ENCODE data around the gene CTAG2.
"Not testable (repeated sequence)": the region's sequence is repeated elsewhere in the genome, so short reads cannot be mapped to it uniquely, and the experiment has no call there.

Gene CTAG2

GRCh38 chrX:154645745-154646378 is 7.5 kb downstream of the CTAG2 start:
- not testable (repeated sequence) for DNase-seq

GRCh38 chrX:154643708-154644107 is 9.7 kb downstream of the CTAG2 start:
- not testable (repeated sequence) for DNase-seq

- DNase-seq = not testable (repeated sequence)
These were observed 11.6 kb downstream of the CTAG2 start for GRCh38 chrX:154641740-154642139.

GRCh38 chrX:154633661-154634060 is 19.7 kb downstream of the CTAG2 start:
- DNase-seq = not testable (repeated sequence)

DNA sequence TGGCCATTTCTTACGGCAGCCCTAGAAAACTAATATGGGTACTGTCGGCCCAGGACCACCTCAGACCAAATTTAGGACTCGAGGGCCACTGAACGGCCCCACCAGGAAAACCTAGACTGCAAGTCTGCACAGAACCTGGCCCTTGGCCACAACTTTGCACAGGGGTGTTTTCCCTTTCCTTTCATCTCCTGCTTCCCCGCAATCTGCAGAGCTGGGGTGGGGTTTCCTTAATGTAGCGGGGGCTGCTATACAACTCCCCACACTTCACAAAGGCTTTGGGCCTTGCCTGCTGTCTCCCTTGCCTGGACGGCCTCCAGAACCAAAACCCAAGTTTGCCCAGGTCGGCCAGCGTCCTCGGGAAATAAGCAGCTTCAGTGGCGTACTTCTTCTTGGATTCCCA is 22.4 kb downstream of the CTAG2 start:
- DNase-seq = not testable (repeated sequence)

- not testable (repeated sequence) for DNase-seq
These were observed 24.4 kb downstream of the CTAG2 start for GRCh38 chrX:154628960-154629359.

DNA sequence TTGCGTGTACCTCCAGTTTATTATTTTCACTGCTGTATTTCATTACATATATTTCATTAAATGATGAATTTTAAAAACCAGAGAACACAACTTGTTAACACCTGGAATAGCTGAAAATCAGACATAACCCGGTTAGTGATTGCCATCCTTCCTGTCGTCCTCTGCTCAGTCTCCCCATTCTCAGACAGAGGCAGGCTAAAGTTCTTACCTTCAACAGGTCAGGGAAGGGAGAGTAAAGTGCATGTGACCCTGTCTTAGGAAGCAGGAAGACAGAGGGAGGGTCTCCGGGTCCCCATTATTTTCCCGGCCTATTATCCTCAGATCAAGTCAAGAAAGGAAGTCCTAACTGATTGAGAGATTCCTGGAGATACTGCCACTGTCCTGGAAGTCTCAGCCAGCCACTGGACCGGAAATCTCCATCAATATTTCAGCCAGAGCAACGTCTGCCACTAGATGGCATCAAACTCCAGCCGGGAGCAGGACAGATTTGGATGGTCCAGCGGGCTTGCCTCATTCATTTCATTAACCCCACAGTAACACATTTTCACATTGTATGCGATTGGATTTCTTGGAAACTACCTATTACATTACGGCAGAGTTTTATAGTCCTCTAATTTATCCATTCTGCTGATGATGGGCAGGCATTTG is 32.5 kb downstream of the CTAG2 start:
- not testable (repeated sequence) for DNase-seq

GRCh38 chrX:154619182-154619581 is 34.2 kb downstream of the CTAG2 start, which contains the start of gene CTAG1B:
Gene CTAG1B, minus strand, starts transcription at chrX:154619282. Its CDS starts 64 bp downstream, at chrX:154619218.
- DNase-seq = not testable (repeated sequence)

GRCh38 chrX:154613586-154613985 is 39.8 kb downstream of the CTAG2 start:
- not testable (repeated sequence) for DNase-seq

- DNase-seq = not testable (repeated sequence)
These were observed 42.2 kb downstream of the CTAG2 start for GRCh38 chrX:154611146-154611545.

GRCh38 chrX:154608823-154609222 is 44.6 kb downstream of the CTAG2 start:
- not testable (repeated sequence) for DNase-seq

DNA sequence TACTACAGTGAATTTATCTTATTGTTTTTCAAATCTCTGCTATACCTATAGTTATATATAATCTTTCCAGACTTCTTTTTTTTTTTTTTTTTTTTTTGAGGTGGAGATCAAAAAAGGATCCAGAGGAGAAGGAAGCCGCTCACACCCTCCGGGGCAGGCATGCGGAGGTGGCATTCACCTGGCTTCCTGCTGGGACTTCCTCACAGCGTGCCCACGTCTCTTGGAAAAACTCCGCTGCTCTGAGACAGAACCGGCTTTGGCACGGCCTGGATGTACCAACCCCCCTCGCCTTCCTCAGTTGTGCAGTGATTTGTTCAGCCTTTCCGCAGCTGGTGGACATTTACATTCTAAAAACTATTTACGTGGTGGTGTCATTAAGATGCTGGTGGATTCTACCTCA is 45.4 kb downstream of the CTAG2 start:
- not testable (repeated sequence) for DNase-seq

GRCh38 chrX:154607370-154607769 is 46.0 kb downstream of the CTAG2 start:
- no peak for DNase-seq

GRCh38 chrX:154605566-154605965 is 47.8 kb downstream of the CTAG2 start:
- DNase-seq = no peak

DNA sequence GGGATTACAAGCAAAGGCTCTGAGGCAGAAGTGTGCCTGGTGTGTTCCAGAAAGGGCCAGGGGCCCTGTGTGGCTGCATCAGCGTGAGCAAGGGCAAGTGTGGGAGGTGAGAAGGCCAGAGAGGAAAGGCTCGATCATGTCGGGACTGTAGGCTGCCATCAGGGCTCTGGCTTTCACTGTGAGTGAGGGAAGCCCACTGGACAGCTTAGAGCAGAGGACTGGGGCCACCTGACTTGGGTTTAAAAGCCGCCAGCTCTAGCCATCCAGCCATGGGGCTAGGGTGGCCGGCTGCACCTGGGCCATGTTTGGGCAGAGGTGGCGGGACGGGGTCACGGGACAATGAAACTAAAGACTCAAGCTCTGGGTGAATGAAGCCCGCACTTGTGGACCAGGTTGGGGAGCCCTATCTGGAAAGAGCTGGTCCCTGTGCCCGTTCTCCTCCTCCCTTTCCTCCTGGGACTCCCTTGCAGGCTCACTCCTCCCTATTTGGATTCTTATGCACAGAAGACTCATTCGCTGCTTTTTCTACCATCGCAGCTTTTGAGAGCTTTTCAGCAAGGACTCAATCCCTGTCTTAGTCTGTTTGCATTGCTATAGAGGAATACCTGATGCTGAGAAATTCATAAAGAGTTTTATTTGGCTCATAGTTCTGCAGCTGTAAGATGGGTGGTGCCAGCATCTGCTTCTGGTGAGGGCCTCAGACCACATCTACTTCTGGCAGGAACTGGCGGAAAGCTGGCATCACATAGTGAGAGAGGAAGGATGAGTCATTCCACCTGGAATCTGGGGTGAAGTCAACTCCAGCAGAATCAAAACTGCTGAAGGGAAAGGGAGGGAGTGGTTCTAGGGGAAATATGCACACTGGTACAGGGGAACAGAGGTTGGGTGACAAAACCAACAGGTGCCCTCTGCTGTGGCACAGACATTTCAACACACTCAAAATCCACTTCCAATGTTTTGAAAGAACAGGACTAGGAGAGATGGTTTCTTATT is 49.6 kb downstream of the CTAG2 start:
- no peak for DNase-seq

GRCh38 chrX:154602766-154603437 is 50.5 kb downstream of the CTAG2 start:
- DNase-seq = no peak

DNA sequence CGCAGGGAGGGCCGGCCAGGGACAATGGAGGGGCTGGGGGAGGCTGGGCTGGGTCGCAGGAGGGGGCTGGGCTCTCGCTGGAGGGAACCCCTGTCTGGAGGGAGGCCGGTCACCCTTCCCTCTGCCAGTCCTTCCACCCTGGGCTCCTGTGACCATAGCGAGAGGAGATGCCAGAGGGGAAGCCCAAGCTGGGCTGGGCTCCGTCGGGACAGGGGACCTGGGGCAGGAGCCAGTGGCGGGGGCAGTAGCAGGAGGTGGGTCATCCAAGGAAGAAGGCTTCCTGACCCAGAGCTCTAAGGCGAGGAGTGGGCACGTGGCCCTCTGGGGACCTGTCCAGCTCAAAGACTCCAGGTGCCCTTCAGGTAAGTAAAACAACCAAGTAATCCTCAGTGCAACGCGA is 51.2 kb downstream of the CTAG2 start:
- DNase-seq = no peak

Data from CD4-positive, alpha-beta T cell treated with Interleukin-4 for 1 hour (primary cell).